CD4-positive, alpha-beta T cell treated with Interleukin-1 beta for 1 hour (primary cell): ENCODE measurements around the gene TBC1D4.

Source experiments
- DNase-seq, 2 donors: peaks; one replicate each; pipeline ENCODE4 v3.0.0-alpha.2; 2020 to 2022

TBC1D4 gene

GRCh38 chr13:75416327-75417011, 65.5 kb downstream of the TBC1D4 start:
- no peak for DNase-seq

- no peak for DNase-seq
Observed at GRCh38 chr13:75415694-75416093, 66.3 kb downstream of the TBC1D4 start.

GRCh38 chr13:75415171-75415570, 66.8 kb downstream of the TBC1D4 start:
- no peak for DNase-seq

- DNase-seq = no peak
Observed at GRCh38 chr13:75414036-75414827, 67.7 kb downstream of the TBC1D4 start.

- no peak for DNase-seq
Observed at GRCh38 chr13:75411924-75412537, 69.9 kb downstream of the TBC1D4 start.

- DNase-seq = no peak
Observed at GRCh38 chr13:75410207-75410606, 71.8 kb downstream of the TBC1D4 start.

- no peak for DNase-seq
Observed at GRCh38 chr13:75407998-75408397, 74.0 kb downstream of the TBC1D4 start.

GRCh38 chr13:75407473-75407872, 74.5 kb downstream of the TBC1D4 start:
- no peak for DNase-seq

GRCh38 chr13:75405976-75406703, 75.8 kb downstream of the TBC1D4 start:
- DNase-seq = no peak

- no peak for DNase-seq
Observed at GRCh38 chr13:75404726-75405125, 77.2 kb downstream of the TBC1D4 start.

GRCh38 chr13:75402787-75403186, 79.2 kb downstream of the TBC1D4 start:
- DNase-seq = no peak

GRCh38 chr13:75400775-75401174, 81.2 kb downstream of the TBC1D4 start:
- DNase-seq = no peak

GRCh38 chr13:75399879-75400217, 82.1 kb downstream of the TBC1D4 start:
- DNase-seq = no peak

- DNase-seq = no peak
Observed at GRCh38 chr13:75399168-75399878, 82.6 kb downstream of the TBC1D4 start.

- no peak for DNase-seq
Observed at GRCh38 chr13:75398072-75398471, 83.9 kb downstream of the TBC1D4 start.

- no peak for DNase-seq
Observed at GRCh38 chr13:75395901-75396300, 86.1 kb downstream of the TBC1D4 start.

GRCh38 chr13:75395066-75395465, 86.9 kb downstream of the TBC1D4 start:
- no peak for DNase-seq

- no peak for DNase-seq
Observed at GRCh38 chr13:75393839-75394520, 88.0 kb downstream of the TBC1D4 start.

GRCh38 chr13:75391432-75392100, 90.4 kb downstream of the TBC1D4 start:
- no peak for DNase-seq

GRCh38 chr13:75390229-75390628, 91.7 kb downstream of the TBC1D4 start:
- DNase-seq = no peak

- no peak for DNase-seq
Observed at GRCh38 chr13:75385708-75386083, 96.3 kb downstream of the TBC1D4 start.
